DOHH2 (cell line): Measurements from ENCODE around the gene RIOX2.
"Not testable (repeated sequence)": the region's sequence is repeated elsewhere in the genome, so short reads cannot be mapped to it uniquely, and the experiment has no call there.

Source experiments
- H3F3A ChIP-seq: fragments of 200-600 bp; sonication (generic), shearing (Covaris generic); 2 replicates; pipeline ENCODE4 v1.6.0; 2016; ENCODE audit warnings: antibody characterized with exemption, mild to moderate bottlenecking; ENCODE audit not compliant: control insufficient read depth, insufficient read depth
- H3K27ac ChIP-seq: fragments of 200-600 bp; sonication (generic); 2 replicates; pipeline ENCODE4 v1.5.1; 2014; ENCODE audit warnings: low read depth, mild to moderate bottlenecking, low read length, moderate library complexity
- H3K27me3 ChIP-seq: fragments of 200-600 bp; sonication (generic); 2 replicates; pipeline ENCODE4 v1.6.1; 2014; ENCODE audit warnings: mild to moderate bottlenecking, low read length, mixed read lengths; ENCODE audit not compliant: control insufficient read depth
- H3K36me3 ChIP-seq: fragments of 200-600 bp; sonication (generic); 2 replicates; pipeline ENCODE4 v1.6.1; 2014; ENCODE audit warnings: mild to moderate bottlenecking, low read length, moderate library complexity, mixed read lengths; ENCODE audit not compliant: control insufficient read depth
- H3K4me1 ChIP-seq: fragments of 200-600 bp; sonication (generic); 2 replicates; pipeline ENCODE4 v1.6.1; 2014; ENCODE audit warnings: mild to moderate bottlenecking, low read length, mixed read lengths; ENCODE audit not compliant: control insufficient read depth
- H3K4me2 ChIP-seq: fragments of 200-600 bp; sonication (generic); 2 replicates; pipeline ENCODE4 v1.6.0; 2014; ENCODE audit warnings: mild to moderate bottlenecking, low read length, moderate library complexity
- H3K4me3 ChIP-seq: fragments of 200-600 bp; sonication (generic); 2 replicates; pipeline ENCODE4 v1.5.1; 2014; ENCODE audit warnings: mild to moderate bottlenecking, low read length, mixed read lengths
- H3K79me2 ChIP-seq: fragments of 200-600 bp; sonication (generic); 2 replicates; pipeline ENCODE4 v1.6.1; 2014; ENCODE audit warnings: mild to moderate bottlenecking, low read length, mixed read lengths; ENCODE audit not compliant: control insufficient read depth
- H3K9me2 ChIP-seq: fragments of 200-600 bp; sonication (generic); replicated peaks from 2 replicates; pipeline ENCODE4 v1.6.1; 2014; ENCODE audit warnings: mild to moderate bottlenecking, low read length, mixed read lengths; ENCODE audit not compliant: control insufficient read depth
- H3K9me3 ChIP-seq: fragments of 200-600 bp; sonication (generic); 2 replicates; pipeline ENCODE4 v1.6.1; 2014; ENCODE audit warnings: antibody characterized with exemption, low read length, mixed read lengths; ENCODE audit not compliant: control insufficient read depth, insufficient read depth
- H4K20me1 ChIP-seq: fragments of 200-600 bp; sonication (generic); 2 replicates; pipeline ENCODE4 v1.6.0; 2014; ENCODE audit warnings: low read depth, mild to moderate bottlenecking, antibody characterized with exemption, low read length, moderate library complexity; ENCODE audit not compliant: control insufficient read depth, insufficient read depth
- CTCF ChIP-seq: fragments of 200-600 bp; sonication (generic); IDR thresholded peaks from one replicate; pipeline ENCODE4 v1.5.1; 2014; ENCODE audit warnings: antibody characterized with exemption, mild to moderate bottlenecking, low read depth, low read length; ENCODE audit not compliant: poor library complexity, severe bottlenecking
- EZH2phosphoT487 ChIP-seq: fragments of 200-600 bp; sonication (generic); IDR thresholded peaks from 2 replicates; pipeline ENCODE4 v1.6.1; 2017; ENCODE audit warnings: borderline replicate concordance, mild to moderate bottlenecking, antibody characterized with exemption, low read length, moderate library complexity, mixed read lengths

RIOX2 gene

GRCh38 chr3:97910931-97911351 is 61.3 kb downstream of the RIOX2 start:
- Histone ChIP-seq H3K27ac (peak overlapping the region; percentile 38), H4K20me1 (no peaks in the 10 kb centered on the region), H3K4me3 (peak overlapping the region; percentile 42), H3K4me1 (peaks cover 7% of the 10 kb centered on the region), H3K79me2 (no peaks in the 10 kb centered on the region), H3K27me3 (no peaks in the 10 kb centered on the region), H3F3A (no peaks in the 10 kb centered on the region), H3K9me3 (no peaks in the 10 kb centered on the region), H3K9me2 (no peaks in the 10 kb centered on the region), H3K36me3 (no peaks in the 10 kb centered on the region), H3K4me2 (peak overlapping the region; percentile 49)
- TF ChIP-seq EZH2phosphoT487 (no peak), CTCF (no peak)

GRCh38 chr3:97910236-97910831 is 61.9 kb downstream of the RIOX2 start:
- Histone ChIP-seq H3K4me2 (peak overlapping the region; percentile 49), H3K27ac (peak overlapping the region; percentile 38; the same call in 1 of the 2 replicates), H3K4me3 (peak overlapping the region; percentile 42)
- not testable (repeated sequence) for H3K79me2 ChIP-seq, H4K20me1 ChIP-seq, H3K36me3 ChIP-seq, H3K9me2 ChIP-seq, H3F3A ChIP-seq, H3K27me3 ChIP-seq, H3K4me1 ChIP-seq, H3K9me3 ChIP-seq

GRCh38 chr3:97909830-97910229 is 62.4 kb downstream of the RIOX2 start:
- not testable (repeated sequence) for H3K4me2 ChIP-seq, H3K9me2 ChIP-seq, H4K20me1 ChIP-seq, H3K4me3 ChIP-seq, H3K36me3 ChIP-seq, H3K4me1 ChIP-seq, H3K9me3 ChIP-seq, H3K27me3 ChIP-seq, H3F3A ChIP-seq, H3K79me2 ChIP-seq, H3K27ac ChIP-seq

- Histone ChIP-seq H3K27ac (no peak overlapping the region), H4K20me1 (no peaks in the 10 kb centered on the region), H3F3A (no peaks in the 10 kb centered on the region), H3K4me1 (no peaks in the 10 kb centered on the region; the same call in 1 of the 2 replicates), H3K9me3 (no peaks in the 10 kb centered on the region), H3K4me2 (no peak overlapping the region), H3K79me2 (no peaks in the 10 kb centered on the region), H3K4me3 (no peak overlapping the region), H3K27me3 (no peaks in the 10 kb centered on the region), H3K36me3 (no peaks in the 10 kb centered on the region), H3K9me2 (no peaks in the 10 kb centered on the region)
- TF ChIP-seq CTCF (no peak), EZH2phosphoT487 (no peak)
Measured at GRCh38 chr3:97901313-97902248, 70.7 kb downstream of the RIOX2 start.
